ENCODE data around the gene ERN1. TPM values are rescaled to one million over a fixed set of nuclear protein-coding genes. Genes with fewer than 3 reads are reported as not detected.

ERN1 gene
- total and polyA plus RNA-seq, 2 of the 13 experiments (the other 11 are each of a cell fraction or from before 2014, with no cell fraction given) = 6.0 to 12.7 TPM

DNA sequence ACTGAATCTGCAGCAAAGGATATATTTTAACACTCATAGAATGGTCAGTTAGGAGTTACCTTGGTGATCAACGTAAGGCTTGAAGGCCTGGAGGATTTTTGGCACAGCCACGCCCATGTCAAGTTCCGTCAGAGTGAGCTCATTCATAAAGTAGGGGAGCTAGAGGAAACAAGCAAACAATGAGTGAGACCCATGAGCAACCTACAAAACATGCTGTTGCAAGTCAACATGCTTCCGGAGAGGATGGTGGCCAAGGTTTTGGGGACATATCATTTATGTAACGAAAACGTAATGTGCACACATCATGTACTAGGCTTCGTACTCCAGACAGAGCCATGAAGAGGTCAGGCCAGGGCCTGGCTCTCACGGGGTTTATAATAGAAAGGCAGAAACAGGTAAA lies 41.1 kb upstream of the ERN1 start:
- Histone ChIP-seq H3K79me2 (ENCODE audit: insufficient read depth, low read length) (no peaks in the 10 kb centered on the region), H3K4me3 (replicated peaks in 1 of 3; ENCODE audit: insufficient read depth in 1 of 3, low read depth in 2 of 3, low read length in 3 of 3) (no peak overlapping the region), H3K9ac (ENCODE audit: insufficient read depth, low read depth, low read length) (no peak overlapping the region), H3K9me3 (ENCODE audit: low read length) (no peaks in the 10 kb centered on the region), H4K20me1 (ENCODE audit: insufficient read depth, low read length) (no peaks in the 10 kb centered on the region), H3K4me2 (ENCODE audit: low read depth, low read length) (no peak overlapping the region), H2AFZ (ENCODE audit: low read length) (no peak overlapping the region), H3K4me1 (ENCODE audit: insufficient read depth, low read length) (peaks cover 2% of the 10 kb centered on the region; the same call in 1 of the 2 replicates), H3K27ac (ENCODE audit: extremely low read length, insufficient read depth, low read length) (no peak overlapping the region), H3K27me3 (ENCODE audit: control insufficient read depth in 1 of 2, insufficient read depth in 2 of 2, low read length in 2 of 2) (no peaks in the 10 kb centered on the region), H3K36me3 (replicated peaks in 1 of 2; ENCODE audit: control insufficient read depth in 1 of 2, insufficient read depth in 2 of 2, low read length in 2 of 2) (peaks cover 23 to 39% of the 10 kb centered on the region in 2 experiments)
- ATAC-seq = no peak
- ChIA-PET POLR2A (interaction anchor here (3.2 kb wide), 1 partner anchor 25 kb away, joined by 8 read pairs; no protein-coding TSS in a partner anchor), CTCF (ENCODE audit: low intra/inter-chr PET ratio, low total read pairs) (no interaction called here)
- in situ Hi-C loops (cut with HindIII; ENCODE audit: extremely low pct_ligation_motif_present, low pct_unique_long_range_greater_than_20kb) (no loop called here), intact Hi-C loops (cut with micrococcal nuclease; ENCODE audit: unreplicated experiment) (no loop called here)
- TF ChIP-seq EED (CRISPR knock-in tag; IDR thresholded peaks at IDR 0.05) = no peak
- TF ChIP-seq ZBTB34 (CRISPR knock-in tag; IDR thresholded peaks at IDR 0.05) = no peak
- TF ChIP-seq ZNF879 (CRISPR knock-in tag; IDR thresholded peaks at IDR 0.05) = no peak
- TF ChIP-seq NFYB (CRISPR knock-in tag; IDR thresholded peaks at IDR 0.05) = no peak
- no peak for FAIRE-seq
- BruUV-seq (replicated peaks) = no TSS peak
- WGBS (ENCODE audit: low lambda C conversion rate) = 98% methylated on average over 8 of the region's 8 CpGs
- DNase-seq (ENCODE audit: low spot score) = no peak

GRCh38 chr17:64170286-64170685 lies 40.3 kb upstream of the ERN1 start:
- ChIA-PET POLR2A (no interaction called here), CTCF (ENCODE audit: low intra/inter-chr PET ratio, low total read pairs) (no interaction called here)
- H3K79me2 ChIP-seq (ENCODE audit: insufficient read depth, low read length) = no peaks in the 10 kb centered on the region
- no peak overlapping the region for H3K9ac ChIP-seq (ENCODE audit: insufficient read depth, low read depth, low read length)
- no peak overlapping the region for H3K4me2 ChIP-seq (ENCODE audit: low read depth, low read length)
- WGBS (ENCODE audit: low lambda C conversion rate) = 98% methylated on average over 4 of the region's 4 CpGs
- no peaks in the 10 kb centered on the region for H3K27me3 ChIP-seq (ENCODE audit: control insufficient read depth in 1 of 2, insufficient read depth in 2 of 2, low read length in 2 of 2)
- H4K20me1 ChIP-seq (ENCODE audit: insufficient read depth, low read length) = no peaks in the 10 kb centered on the region
- H3K9me3 ChIP-seq (ENCODE audit: low read length) = no peaks in the 10 kb centered on the region
- FAIRE-seq (no peak), DNase-seq (ENCODE audit: low spot score) (no peak), ATAC-seq (no peak)
- no peak overlapping the region for H3K27ac ChIP-seq (ENCODE audit: extremely low read length, insufficient read depth, low read length)
- in situ Hi-C loops (cut with HindIII; ENCODE audit: extremely low pct_ligation_motif_present, low pct_unique_long_range_greater_than_20kb) = no loop called here
- H2AFZ ChIP-seq (ENCODE audit: low read length) = no peak overlapping the region
- no peaks in the 10 kb centered on the region for H3K4me1 ChIP-seq (ENCODE audit: insufficient read depth, low read length)
- no peak overlapping the region for H3K4me3 ChIP-seq (replicated peaks in 1 of 3; ENCODE audit: insufficient read depth in 1 of 3, low read depth in 2 of 3, low read length in 3 of 3)
- H3K36me3 ChIP-seq (replicated peaks in 1 of 2; ENCODE audit: control insufficient read depth in 1 of 2, insufficient read depth in 2 of 2, low read length in 2 of 2) = peaks cover 22 to 39% of the 10 kb centered on the region in 2 experiments
- BruUV-seq (replicated peaks) = no TSS peak
- intact Hi-C loops (cut with micrococcal nuclease; ENCODE audit: unreplicated experiment) = no loop called here
- TF ChIP-seq FOXJ3 (CRISPR knock-in tag; IDR thresholded peaks at IDR 0.05; ENCODE audit: borderline replicate concordance) (no peak), CBX5 (CRISPR knock-in tag; IDR thresholded peaks at IDR 0.05; ENCODE audit: borderline replicate concordance) (no peak), ZNF496 (CRISPR knock-in tag; IDR thresholded peaks at IDR 0.05; ENCODE audit: insufficient replicate concordance) (no peak), CREB3 (CRISPR knock-in tag; IDR thresholded peaks at IDR 0.05) (no peak), SNRNP70 (IDR thresholded peaks at IDR 0.05; ENCODE audit: low read depth, low read length) (no peak), ZNF775 (CRISPR knock-in tag; IDR thresholded peaks at IDR 0.05; ENCODE audit: borderline replicate concordance) (no peak), HIVEP1 (CRISPR knock-in tag; IDR thresholded peaks at IDR 0.05) (no peak), ZNF317 (CRISPR knock-in tag; IDR thresholded peaks at IDR 0.05) (no peak), SIN3B (IDR thresholded peaks at IDR 0.05; ENCODE audit: low read length) (no peak), ZNF629 (CRISPR knock-in tag; conservative IDR thresholded peaks at IDR 0.05) (no peak), GLI4 (CRISPR knock-in tag; IDR thresholded peaks at IDR 0.05; ENCODE audit: borderline replicate concordance) (no peak), TOPORS (CRISPR knock-in tag; IDR thresholded peaks at IDR 0.05) (no peak)
- TF ChIP-seq, protein P1, sequence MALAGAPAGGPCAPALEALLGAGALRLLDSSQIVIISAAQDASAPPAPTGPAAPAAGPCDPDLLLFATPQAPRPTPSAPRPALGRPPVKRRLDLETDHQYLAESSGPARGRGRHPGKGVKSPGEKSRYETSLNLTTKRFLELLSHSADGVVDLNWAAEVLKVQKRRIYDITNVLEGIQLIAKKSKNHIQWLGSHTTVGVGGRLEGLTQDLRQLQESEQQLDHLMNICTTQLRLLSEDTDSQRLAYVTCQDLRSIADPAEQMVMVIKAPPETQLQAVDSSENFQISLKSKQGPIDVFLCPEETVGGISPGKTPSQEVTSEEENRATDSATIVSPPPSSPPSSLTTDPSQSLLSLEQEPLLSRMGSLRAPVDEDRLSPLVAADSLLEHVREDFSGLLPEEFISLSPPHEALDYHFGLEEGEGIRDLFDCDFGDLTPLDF (CRISPR knock-in tag; IDR thresholded peaks at IDR 0.05) = no peak

Data from HepG2 (cell line).